ENCODE measurements around the gene CPNE4.
A peak's percentile ranks its signal among the peaks of the same experiment; 100 is the strongest.
"Not testable (repeated sequence)": the region's sequence is repeated elsewhere in the genome, so short reads cannot be mapped to it uniquely, and the experiment has no call there.

CPNE4 gene

GRCh38 chr3:131540143-131540542, 494.7 kb downstream of the CPNE4 start:
- no peak for DNase-seq

GRCh38 chr3:131538968-131539367, 495.8 kb downstream of the CPNE4 start:
- DNase-seq = no peak

GRCh38 chr3:131537531-131537930, 497.3 kb downstream of the CPNE4 start:
- DNase-seq = no peak

GRCh38 chr3:131535596-131535995, 499.2 kb downstream of the CPNE4 start:
- no peak for DNase-seq

- DNase-seq = peak in 1 of 56 donors; percentile 2
Measured at GRCh38 chr3:131535131-131535530, 499.7 kb downstream of the CPNE4 start.

GRCh38 chr3:131532645-131533044, 502.2 kb downstream of the CPNE4 start:
- no peak for DNase-seq

GRCh38 chr3:131530843-131531242, 504.0 kb downstream of the CPNE4 start:
- DNase-seq = no peak

GRCh38 chr3:131530388-131530787, 504.4 kb downstream of the CPNE4 start:
- DNase-seq = no peak

- DNase-seq = peak in 13 of 56 donors; percentile 1 to 49 (median 7)
Measured at GRCh38 chr3:131526801-131527347, 507.9 kb downstream of the CPNE4 start.

GRCh38 chr3:131518680-131519079, 516.1 kb downstream of the CPNE4 start:
- peak in 11 of 56 donors; percentile 1 to 25 (median 7) for DNase-seq

GRCh38 chr3:131505421-131505820, 529.4 kb downstream of the CPNE4 start:
- DNase-seq = no peak

GRCh38 chr3:131503320-131503635, 531.5 kb downstream of the CPNE4 start:
- DNase-seq = peak in 1 of 56 donors; percentile 6

- peak in 55 of 56 donors; percentile 21 to 91 (median 73) for DNase-seq
Measured at GRCh38 chr3:131502530-131503319, 532.1 kb downstream of the CPNE4 start, which contains the start of gene MRPL3. Gene MRPL3 (minus strand): TSS chr3:131502971. CDS start chr3:131502821, 150 bp downstream.

- DNase-seq = no peak
Measured at GRCh38 chr3:131501949-131502348, 532.9 kb downstream of the CPNE4 start.

- DNase-seq = no peak
Measured at GRCh38 chr3:131494706-131495105, 540.1 kb downstream of the CPNE4 start.

GRCh38 chr3:131491775-131492174, 543.0 kb downstream of the CPNE4 start:
- no peak for DNase-seq

- no peak for DNase-seq
Measured at GRCh38 chr3:131491084-131491483, 543.7 kb downstream of the CPNE4 start.

- DNase-seq = not testable (repeated sequence)
Measured at GRCh38 chr3:131486545-131486944, 548.3 kb downstream of the CPNE4 start.

- no peak for DNase-seq
Measured at GRCh38 chr3:131485119-131485518, 549.7 kb downstream of the CPNE4 start.

GRCh38 chr3:131484496-131485111, 550.2 kb downstream of the CPNE4 start:
- no peak for DNase-seq
